Measurements from ENCODE around the gene PGBD2.
"Not testable (repeated sequence)": the region's sequence is repeated elsewhere in the genome, so short reads cannot be mapped to it uniquely, and the experiment has no call there.

The PGBD2 gene

GRCh38 chr1:248906009-248906752 is at the start of gene PGBD2:
Gene PGBD2 (plus strand): TSS chr1:248906235. CDS start chr1:248913863, 7,628 bp downstream.
- DNase-seq, result peak; percentile 98

GRCh38 chr1:248857201-248857600 is 48.8 kb upstream of the PGBD2 start:
- no peak for DNase-seq

GRCh38 chr1:248857749-248858095 is 48.3 kb upstream of the PGBD2 start:
- no peak for DNase-seq

GRCh38 chr1:248858096-248858890 is 47.7 kb upstream of the PGBD2 start:
- DNase-seq, result peak; percentile 75

GRCh38 chr1:248858891-248859889 is 46.8 kb upstream of the PGBD2 start, which contains the start of gene ZNF692:
Gene ZNF692 (minus strand): TSS chr1:248859085. CDS start chr1:248858309, 776 bp downstream.
- DNase-seq, result peak; percentile 98

GRCh38 chr1:248860007-248860406 is 46.0 kb upstream of the PGBD2 start:
- DNase-seq, result no peak

- DNase-seq, result no peak
Measured at GRCh38 chr1:248861616-248862015, 44.4 kb upstream of the PGBD2 start.

GRCh38 chr1:248862695-248862997 is 43.4 kb upstream of the PGBD2 start:
- DNase-seq, result no peak

- peak; percentile 90 for DNase-seq
Measured at GRCh38 chr1:248862998-248863881, 42.8 kb upstream of the PGBD2 start.

GRCh38 chr1:248871837-248872401 is 34.1 kb upstream of the PGBD2 start:
- no peak for DNase-seq

GRCh38 chr1:248872752-248873408 is 33.2 kb upstream of the PGBD2 start:
- DNase-seq, result peak; percentile 79

GRCh38 chr1:248873409-248873992 is 32.5 kb upstream of the PGBD2 start:
- DNase-seq, result peak; percentile 97

- peak; percentile 92 for DNase-seq
Measured at GRCh38 chr1:248873993-248874533, 32.0 kb upstream of the PGBD2 start.

- no peak for DNase-seq
Measured at GRCh38 chr1:248881261-248881660, 24.8 kb upstream of the PGBD2 start.

- not testable (repeated sequence) for DNase-seq
Measured at GRCh38 chr1:248882427-248882826, 23.6 kb upstream of the PGBD2 start.

- DNase-seq, result no peak
Measured at GRCh38 chr1:248884632-248885295, 21.3 kb upstream of the PGBD2 start.

- DNase-seq, result no peak
Measured at GRCh38 chr1:248885646-248886045, 20.4 kb upstream of the PGBD2 start.

GRCh38 chr1:248886237-248886895 is 19.7 kb upstream of the PGBD2 start:
- DNase-seq, result peak; percentile 54

GRCh38 chr1:248889914-248890243 is 16.2 kb upstream of the PGBD2 start:
- DNase-seq, result not testable (repeated sequence)
